Neuronal stem cell (in vitro differentiated cells): ENCODE data around the gene COG5.

Source experiments
- DNase-seq: peaks from one replicate; pipeline ENCODE4 v3.0.0-alpha.2; 2013; ENCODE audit warnings: low spot score
- H2AFZ ChIP-seq: one replicate; pipeline ENCODE4 v1.6.1; 2013; ENCODE audit warnings: mild to moderate bottlenecking, low read length, inconsistent platforms
- H2AK5ac ChIP-seq: 2 replicates; pipeline ENCODE4 v1.6.1; 2013; ENCODE audit warnings: low read depth, mild to moderate bottlenecking, inconsistent platforms, low read length, moderate library complexity, mixed read lengths
- H2BK120ac ChIP-seq: 2 replicates; pipeline ENCODE4 v1.6.1; 2013; ENCODE audit warnings: low read depth, mild to moderate bottlenecking, inconsistent platforms, low read length, moderate library complexity, mixed read lengths
- H2BK12ac ChIP-seq: one replicate; pipeline ENCODE4 v1.6.1; 2013; ENCODE audit warnings: low read length, inconsistent platforms
- H2BK15ac ChIP-seq: 2 replicates; pipeline ENCODE4 v1.6.1; 2013; ENCODE audit warnings: mild to moderate bottlenecking, low read length, inconsistent platforms, mixed read lengths
- H2BK5ac ChIP-seq: one replicate; pipeline ENCODE4 v1.6.1; 2013; ENCODE audit warnings: inconsistent platforms, mild to moderate bottlenecking, low read length, moderate library complexity
- H3K14ac ChIP-seq: one replicate; pipeline ENCODE4 v1.6.1; 2013; ENCODE audit warnings: low read length, inconsistent platforms
- H3K18ac ChIP-seq: 2 replicates; pipeline ENCODE4 v1.6.1; 2013; ENCODE audit warnings: low read length, inconsistent platforms
- H3K23ac ChIP-seq: 2 replicates; pipeline ENCODE4 v1.6.1; 2013; ENCODE audit warnings: low read depth, mild to moderate bottlenecking, mixed read lengths, low read length, inconsistent platforms; ENCODE audit not compliant: poor library complexity
- H3K27ac ChIP-seq: replicated peaks from 3 replicates; pipeline ENCODE4 v1.5.1; 2013; ENCODE audit warnings: low read length, inconsistent platforms
- H3K27me3 ChIP-seq, 3 experiments: 2 replicates each; pipeline ENCODE4 v1.6.1; 2013; ENCODE audit warnings: low read length in 3 of 3, mild to moderate bottlenecking in 2 of 3, inconsistent platforms in 1 of 3, low read depth in 1 of 3, mixed read lengths in 1 of 3, moderate library complexity in 1 of 3; ENCODE audit not compliant: control insufficient read depth in 3 of 3, insufficient read depth in 3 of 3
- H3K36me3 ChIP-seq, 2 donors: replicated peaks in 1 of 2; 2 replicates each; pipeline ENCODE4 v1.6.1; 2013; ENCODE audit warnings: low read length in 2 of 2; ENCODE audit not compliant: control insufficient read depth in 2 of 2, insufficient read depth in 2 of 2
- H3K4ac ChIP-seq: 2 replicates; pipeline ENCODE4 v1.6.1; 2013; ENCODE audit warnings: inconsistent platforms, mild to moderate bottlenecking, low read length, moderate library complexity
- H3K4me1 ChIP-seq, 2 donors: 1 replicate in 1 of 2; 2 replicates in 1 of 2; pipeline ENCODE4 v1.6.1; 2013; ENCODE audit warnings: low read length in 2 of 2, low read depth in 1 of 2; ENCODE audit not compliant: control insufficient read depth in 2 of 2, insufficient read depth in 1 of 2
- H3K4me2 ChIP-seq: one replicate; pipeline ENCODE4 v1.6.1; 2013; ENCODE audit warnings: mild to moderate bottlenecking, low read length, inconsistent platforms; ENCODE audit not compliant: insufficient read depth, poor library complexity, severe bottlenecking
- H3K4me3 ChIP-seq, 2 donors: 2 replicates each; pipeline ENCODE4 v1.5.1; 2013; ENCODE audit warnings: low read length in 2 of 2, mild to moderate bottlenecking in 2 of 2, inconsistent platforms in 1 of 2, moderate library complexity in 1 of 2
- H3K79me1 ChIP-seq: one replicate; pipeline ENCODE4 v1.6.1; 2013; ENCODE audit warnings: low read depth, mild to moderate bottlenecking, inconsistent platforms, low read length, moderate library complexity
- H3K9ac ChIP-seq: one replicate; pipeline ENCODE4 v1.6.1; 2013; ENCODE audit warnings: mild to moderate bottlenecking, low read depth, low read length, inconsistent platforms; ENCODE audit not compliant: poor library complexity
- H3K9me3 ChIP-seq, 2 donors: replicated peaks in 1 of 2; 2 replicates each; pipeline versions ENCODE3 to v1.6.1; 2013; ENCODE audit warnings: low read length in 2 of 2, mild to moderate bottlenecking in 2 of 2, inconsistent platforms in 1 of 2, low read depth in 1 of 2, mixed read lengths in 1 of 2, moderate library complexity in 1 of 2; ENCODE audit not compliant: control insufficient read depth in 2 of 2, insufficient read depth in 1 of 2
- H4K8ac ChIP-seq: one replicate; pipeline ENCODE4 v1.6.1; 2013; ENCODE audit warnings: low read depth, mild to moderate bottlenecking, inconsistent platforms, low read length, moderate library complexity
- H4K91ac ChIP-seq: one replicate; pipeline ENCODE4 v1.6.1; 2013; ENCODE audit warnings: low read length, low read depth, mild to moderate bottlenecking, inconsistent platforms; ENCODE audit not compliant: poor library complexity
- WGBS, 2 donors: extraction: QIAGEN DNeasy Blood & Tissue Kit; methylation state at CpG; one replicate each; pipeline ENCODE4 v1.1.7; 2013; ENCODE audit warnings: missing lambda C conversion rate in 2 of 2, mixed read lengths in 1 of 2; ENCODE audit not compliant: insufficient read length in 2 of 2, insufficient replicate concordance in 1 of 2; ENCODE audit errors: extremely low coverage in 2 of 2; 5-methylcytosine and 5-hydroxymethylcytosine counted together

Gene COG5

GRCh38 chr7:107194052-107194451, 369.7 kb downstream of the COG5 start:
- H3K36me3 ChIP-seq: peaks cover 7 to 95% of the 10 kb centered on the region in 2 donors
- H2BK15ac ChIP-seq: no peak overlapping the region
- no peak overlapping the region for H2AFZ ChIP-seq
- no peak overlapping the region for H3K4me2 ChIP-seq
- no peak overlapping the region for H3K4me3 ChIP-seq
- no peaks in the 10 kb centered on the region for H3K9me3 ChIP-seq
- no peak overlapping the region for H3K4ac ChIP-seq
- H2AK5ac ChIP-seq: no peak overlapping the region
- no CpG with 5 or more reads among the region's 1 CpG for WGBS, 2 donors
- H4K91ac ChIP-seq: no peak overlapping the region
- no peak for DNase-seq
- H3K79me1 ChIP-seq: no peaks in the 10 kb centered on the region
- no peak overlapping the region for H2BK12ac ChIP-seq
- no peak overlapping the region for H3K18ac ChIP-seq
- H3K9ac ChIP-seq: no peak overlapping the region
- H2BK120ac ChIP-seq: no peak overlapping the region
- H3K23ac ChIP-seq: no peak overlapping the region
- no peak overlapping the region for H2BK5ac ChIP-seq
- H3K14ac ChIP-seq: no peak overlapping the region
- H3K4me1 ChIP-seq: no peaks in the 10 kb centered on the region
- no peak overlapping the region for H3K27ac ChIP-seq
- H3K27me3 ChIP-seq: no peaks in the 10 kb centered on the region
- H4K8ac ChIP-seq: no peak overlapping the region

GRCh38 chr7:107190090-107190489, 373.6 kb downstream of the COG5 start:
- WGBS, 2 donors: no CpG with 5 or more reads among the region's 2 CpGs
- Histone ChIP-seq H2BK5ac (no peak overlapping the region), H3K9me3 (no peaks in the 10 kb centered on the region), H3K18ac (no peak overlapping the region), H2AK5ac (no peak overlapping the region), H3K14ac (no peak overlapping the region), H2BK120ac (no peak overlapping the region), H3K79me1 (no peaks in the 10 kb centered on the region), H2BK15ac (no peak overlapping the region), H3K4me1 (no peaks in the 10 kb centered on the region), H3K9ac (no peak overlapping the region), H4K8ac (no peak overlapping the region), H2BK12ac (no peak overlapping the region), H2AFZ (no peak overlapping the region), H4K91ac (no peak overlapping the region), H3K27me3 (no peaks in the 10 kb centered on the region), H3K4ac (no peak overlapping the region), H3K27ac (no peak overlapping the region), H3K4me3 (no peak overlapping the region), H3K36me3 (peaks cover 5 to 95% of the 10 kb centered on the region in 2 donors), H3K23ac (no peak overlapping the region), H3K4me2 (no peak overlapping the region)
- DNase-seq: no peak

- no peak overlapping the region for H2AFZ ChIP-seq
- H3K4me2 ChIP-seq: no peak overlapping the region
- no peak overlapping the region for H4K91ac ChIP-seq
- WGBS, 2 donors: no CpG with 5 or more reads among the region's 2 CpGs
- H3K9me3 ChIP-seq: no peaks in the 10 kb centered on the region
- no peak overlapping the region for H2BK5ac ChIP-seq
- H3K4ac ChIP-seq: no peak overlapping the region
- H2BK15ac ChIP-seq: no peak overlapping the region
- no peak overlapping the region for H2BK120ac ChIP-seq
- H3K4me1 ChIP-seq: no peaks in the 10 kb centered on the region
- no peak overlapping the region for H4K8ac ChIP-seq
- no peak for DNase-seq
- no peak overlapping the region for H3K27ac ChIP-seq
- H3K4me3 ChIP-seq: no peak overlapping the region
- H2AK5ac ChIP-seq: no peak overlapping the region
- H3K9ac ChIP-seq: no peak overlapping the region
- no peak overlapping the region for H2BK12ac ChIP-seq
- no peak overlapping the region for H3K14ac ChIP-seq
- H3K18ac ChIP-seq: no peak overlapping the region
- H3K27me3 ChIP-seq: no peaks in the 10 kb centered on the region
- no peak overlapping the region for H3K23ac ChIP-seq
- H3K36me3 ChIP-seq: peaks cover 5 to 96% of the 10 kb centered on the region in 2 donors
- no peaks in the 10 kb centered on the region for H3K79me1 ChIP-seq
These were observed 375.9 kb downstream of the COG5 start for GRCh38 chr7:107187774-107188173.

- no peak overlapping the region for H2AK5ac ChIP-seq
- WGBS, 2 donors: no CpG with 5 or more reads among the region's 4 CpGs
- no peak overlapping the region for H3K4me3 ChIP-seq
- no peak overlapping the region for H3K27ac ChIP-seq
- H3K4me2 ChIP-seq: no peak overlapping the region
- no peak overlapping the region for H2BK120ac ChIP-seq
- no peaks in the 10 kb centered on the region for H3K4me1 ChIP-seq
- peaks cover 7 to 96% of the 10 kb centered on the region in 2 donors for H3K36me3 ChIP-seq
- no peak for DNase-seq
- no peak overlapping the region for H4K8ac ChIP-seq
- no peaks in the 10 kb centered on the region for H3K27me3 ChIP-seq
- no peak overlapping the region for H2AFZ ChIP-seq
- H3K18ac ChIP-seq: no peak overlapping the region
- no peak overlapping the region for H2BK12ac ChIP-seq
- H3K9me3 ChIP-seq: no peaks in the 10 kb centered on the region
- no peak overlapping the region for H3K14ac ChIP-seq
- no peak overlapping the region for H4K91ac ChIP-seq
- no peak overlapping the region for H3K23ac ChIP-seq
- H3K79me1 ChIP-seq: no peaks in the 10 kb centered on the region
- no peak overlapping the region for H2BK15ac ChIP-seq
- no peak overlapping the region for H3K9ac ChIP-seq
- no peak overlapping the region for H3K4ac ChIP-seq
- no peak overlapping the region for H2BK5ac ChIP-seq
These were observed 377.5 kb downstream of the COG5 start for GRCh38 chr7:107186240-107186639.
